Activated T-cell treated with anti-CD3 and anti-CD28 coated beads, Interleukin-2, amount 50 U/mL, for 72 hours (primary cell): ENCODE results near the gene DDX10. TPM values are rescaled to one million over a fixed set of nuclear protein-coding genes. Genes with fewer than 3 reads are reported as not detected.
"Not testable (repeated sequence)": the region's sequence is repeated elsewhere in the genome, so short reads cannot be mapped to it uniquely, and the experiment has no call there.

Experiments used
- ATAC-seq, 2 donors: fragments of 150-1000 bp; cut with Tn5 transposase; replicated peaks in 1 of 2; 2 replicates each; pipeline ENCODE4 v1.10.0; 2021; ENCODE audit warnings: moderate library complexity in 2 of 2, mild to moderate bottlenecking in 1 of 2
- DNase-seq, 2 donors: peaks; one replicate each; pipeline ENCODE4 v3.0.0; 2021 to 2022; ENCODE audit warnings: mixed read lengths in 1 of 2
- H3K27ac Mint-ChIP-seq: one replicate; pipeline ENCODE4 v1.8.0; 2022; ENCODE audit warnings: mild to moderate bottlenecking, moderate library complexity, mixed read lengths
- H3K27me3 Mint-ChIP-seq: one replicate; pipeline ENCODE4 v1.8.0; 2022; ENCODE audit warnings: low read depth, mixed read lengths
- H3K36me3 Mint-ChIP-seq, 2 donors: one replicate each; pipeline ENCODE4 v1.8.0; 2022; ENCODE audit warnings: mixed read lengths in 2 of 2, mild to moderate bottlenecking in 1 of 2; ENCODE audit not compliant: insufficient read depth in 2 of 2
- H3K4me1 Mint-ChIP-seq: one replicate; pipeline ENCODE4 v1.8.0; 2022; ENCODE audit warnings: low read depth, mixed read lengths
- H3K4me3 Mint-ChIP-seq, 2 donors: one replicate each; pipeline ENCODE4 v1.8.0; 2022; ENCODE audit warnings: mild to moderate bottlenecking in 2 of 2, mixed read lengths in 2 of 2, moderate library complexity in 2 of 2
- H3K9me3 Mint-ChIP-seq, 2 donors: one replicate each; pipeline ENCODE4 v1.8.0; 2022; ENCODE audit warnings: mixed read lengths in 2 of 2
- total RNA-seq, 2 donors: library from RNA; stranded (reverse); gene quantifications; one replicate each; pipeline ENCODE4 v1.2.3, GENCODE V29; 2022

DDX10 gene
- total RNA-seq, 2 donors from 2014 or later = 24.9 to 32.7 TPM

DNA sequence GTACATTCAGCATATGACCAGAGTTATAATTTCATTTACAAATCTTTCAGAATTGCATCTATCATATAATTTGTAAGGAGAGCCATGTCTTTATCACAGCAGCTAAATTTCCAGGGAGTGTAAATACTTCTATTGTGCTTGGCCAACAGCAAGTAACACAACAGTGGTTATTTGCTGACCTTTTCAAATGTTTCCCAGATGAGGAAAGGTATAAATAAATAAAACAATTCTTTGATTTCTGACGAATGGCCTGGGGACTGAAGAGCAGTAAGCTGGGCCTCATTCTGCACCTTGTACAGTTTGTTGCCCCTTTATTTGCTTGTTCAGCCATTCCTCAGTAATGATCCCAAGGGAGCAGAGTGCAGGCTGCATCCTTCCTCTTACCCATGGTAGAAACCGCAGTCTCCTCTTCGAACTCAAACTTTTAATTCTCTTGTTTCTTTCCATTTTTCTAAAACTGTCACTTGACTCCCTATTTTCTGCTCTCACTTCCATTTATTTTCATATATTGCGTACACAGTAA lies 132.8 kb downstream of the DDX10 start:
- Mint-ChIP-seq H3K27me3 (no peaks in the 10 kb centered on the region), H3K27ac (no peak overlapping the region), H3K36me3 (peaks cover 1 to 2% of the 10 kb centered on the region in 2 donors), H3K9me3 (peaks cover 0 to 2% of the 10 kb centered on the region in 2 donors), H3K4me1 (peaks cover 5% of the 10 kb centered on the region), H3K4me3 (no peak overlapping the region)
- ATAC-seq (no peak), DNase-seq (no peak)

DNA sequence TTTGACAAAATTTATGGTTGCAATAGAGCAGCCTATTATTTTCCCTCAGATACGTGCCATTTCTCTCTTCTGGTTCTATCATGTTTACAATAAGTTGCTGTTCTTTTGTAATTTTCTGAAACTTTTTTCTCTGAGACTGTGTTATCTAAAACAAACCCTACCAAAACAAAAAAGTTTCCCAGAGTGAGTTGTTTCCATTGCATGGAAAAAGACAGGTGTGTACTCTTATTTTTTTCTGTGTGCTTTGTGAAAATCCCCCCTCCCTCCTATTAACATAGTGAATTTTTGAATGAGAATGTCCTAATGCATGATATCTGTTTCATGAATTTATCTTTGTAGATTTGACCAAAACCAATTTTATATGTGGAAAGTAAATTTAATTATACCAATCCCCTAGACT lies 137.6 kb downstream of the DDX10 start:
- Mint-ChIP-seq H3K4me3 (no peak overlapping the region), H3K4me1 (no peaks in the 10 kb centered on the region), H3K27ac (no peak overlapping the region), H3K9me3 (peaks cover 0 to 1% of the 10 kb centered on the region in 2 donors), H3K27me3 (no peaks in the 10 kb centered on the region), H3K36me3 (peaks cover 0 to 3% of the 10 kb centered on the region in 2 donors)
- DNase-seq (no peak), ATAC-seq (no peak)

DNA sequence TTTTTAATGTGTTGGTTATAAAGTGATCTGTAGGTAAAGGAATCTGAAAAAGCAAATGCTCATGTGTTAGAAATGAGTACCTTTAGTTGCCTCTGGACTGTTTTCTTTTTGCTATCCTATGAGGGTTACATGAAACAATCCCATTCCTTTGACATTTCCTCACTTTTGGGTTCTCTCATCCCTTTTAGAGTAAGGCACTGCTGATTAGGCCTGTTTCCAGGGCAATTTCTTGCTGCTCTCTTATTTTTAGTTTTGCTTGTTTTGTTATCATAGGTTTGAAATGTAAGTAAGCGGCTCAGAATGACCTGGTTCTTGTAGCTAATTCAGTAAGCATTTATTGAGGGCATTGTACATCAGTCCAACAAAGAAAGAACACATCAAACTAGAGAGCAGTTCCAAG lies 138.9 kb downstream of the DDX10 start:
- no peaks in the 10 kb centered on the region for H3K27me3 Mint-ChIP-seq
- H3K36me3 Mint-ChIP-seq = peaks cover 0 to 6% of the 10 kb centered on the region in 2 donors
- no peak overlapping the region for H3K27ac Mint-ChIP-seq
- peaks cover 0 to 1% of the 10 kb centered on the region in 2 donors for H3K9me3 Mint-ChIP-seq
- H3K4me3 Mint-ChIP-seq = no peak overlapping the region
- H3K4me1 Mint-ChIP-seq = no peaks in the 10 kb centered on the region
- ATAC-seq (no peak), DNase-seq (no peak)

DNA sequence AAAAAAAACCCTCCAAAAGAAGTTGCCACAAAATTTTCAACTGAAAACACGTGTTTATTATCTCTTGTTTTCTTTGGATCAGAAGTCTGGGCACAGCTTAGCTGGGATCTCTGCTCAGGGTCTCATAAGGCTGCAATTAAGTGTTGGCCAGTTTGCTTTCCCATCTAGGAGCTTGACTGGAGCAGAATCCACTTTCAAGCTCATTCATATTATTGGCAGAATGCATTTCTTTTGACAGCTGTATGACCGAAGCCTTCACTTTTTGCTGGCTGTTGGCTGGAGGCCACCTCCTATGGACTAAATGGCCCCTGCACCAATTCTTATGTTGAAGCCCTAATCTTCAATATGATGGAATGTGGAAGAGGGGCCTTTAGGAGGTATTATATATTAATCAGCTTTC lies 139.6 kb downstream of the DDX10 start:
- no peak overlapping the region for H3K4me3 Mint-ChIP-seq
- no peaks in the 10 kb centered on the region for H3K27me3 Mint-ChIP-seq
- ATAC-seq (no peak), DNase-seq (no peak)
- peaks cover 5% of the 10 kb centered on the region for H3K4me1 Mint-ChIP-seq
- H3K27ac Mint-ChIP-seq = no peak overlapping the region
- peaks cover 0 to 5% of the 10 kb centered on the region in 2 donors for H3K9me3 Mint-ChIP-seq
- H3K36me3 Mint-ChIP-seq = peaks cover 1 to 9% of the 10 kb centered on the region in 2 donors

DNA sequence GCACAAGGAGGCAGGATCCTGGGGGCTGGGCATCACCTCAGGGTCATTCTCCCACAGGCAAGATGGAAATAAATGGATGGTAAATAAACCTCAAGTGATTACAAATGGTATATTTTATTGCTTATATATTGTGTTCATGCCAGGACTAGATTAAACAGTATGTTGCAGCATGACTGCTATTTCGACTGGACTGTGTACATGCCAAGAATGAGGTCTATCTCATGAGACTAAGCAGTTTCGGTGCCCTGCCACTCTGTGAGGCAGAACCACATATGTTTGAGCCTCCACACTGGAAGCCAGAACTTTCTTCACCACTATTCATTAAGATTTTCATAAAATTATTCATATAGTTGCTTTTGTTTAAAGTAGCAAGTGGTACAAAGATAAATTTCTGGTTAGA lies 140.2 kb downstream of the DDX10 start:
- Mint-ChIP-seq H3K27me3 (no peaks in the 10 kb centered on the region), H3K9me3 (peaks cover 0 to 5% of the 10 kb centered on the region in 2 donors), H3K4me1 (peaks cover 5% of the 10 kb centered on the region), H3K36me3 (peaks cover 1 to 9% of the 10 kb centered on the region in 2 donors), H3K27ac (no peak overlapping the region), H3K4me3 (no peak overlapping the region)
- no peak for DNase-seq
- ATAC-seq = no peak

DNA sequence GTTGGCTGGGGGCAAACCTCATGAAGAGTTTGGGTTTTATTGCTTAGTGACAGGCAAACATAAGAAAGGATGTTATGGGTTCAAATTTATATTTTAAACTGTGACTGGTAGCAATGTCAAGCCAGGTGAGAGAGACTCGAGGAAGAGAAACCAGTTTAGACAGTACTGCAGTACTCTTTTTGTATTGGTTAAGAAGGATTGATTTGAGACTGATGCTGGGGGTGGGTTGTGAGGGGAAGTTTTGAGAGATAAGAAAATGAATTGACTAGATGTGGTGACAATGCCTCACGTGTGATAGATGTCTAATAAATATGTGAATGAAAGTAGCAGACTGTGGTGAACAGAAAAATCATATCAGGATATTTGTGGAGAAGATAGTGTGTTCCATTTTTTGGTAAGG lies 142.4 kb downstream of the DDX10 start:
- no peak for DNase-seq
- peaks cover 5% of the 10 kb centered on the region for H3K4me1 Mint-ChIP-seq
- H3K4me3 Mint-ChIP-seq = no peak overlapping the region
- peak; percentile 25 to 59 for ATAC-seq
- H3K27ac Mint-ChIP-seq = no peak overlapping the region
- no peaks in the 10 kb centered on the region for H3K27me3 Mint-ChIP-seq
- peaks cover 1 to 9% of the 10 kb centered on the region in 2 donors for H3K36me3 Mint-ChIP-seq
- H3K9me3 Mint-ChIP-seq = peaks cover 0 to 5% of the 10 kb centered on the region in 2 donors

DNA sequence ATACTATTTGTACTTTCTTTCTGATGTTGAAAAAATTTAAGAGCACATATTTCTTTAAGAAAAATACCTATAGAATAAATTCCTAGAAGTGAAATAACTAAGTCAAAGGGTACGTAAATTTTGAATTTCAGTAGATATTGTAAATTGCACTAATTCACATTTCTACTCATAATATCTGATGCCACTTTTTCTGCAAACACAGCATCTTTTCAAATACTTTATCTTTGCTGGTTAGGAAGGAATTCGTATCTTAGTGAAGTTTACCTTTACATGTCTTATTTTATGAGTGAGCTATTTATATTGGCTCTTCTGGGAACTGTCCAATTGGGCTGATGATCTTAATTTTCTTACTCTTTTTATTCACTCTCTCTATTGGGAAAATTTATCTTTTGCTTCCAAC lies 148.2 kb downstream of the DDX10 start:
- no peak for DNase-seq
- Mint-ChIP-seq H3K9me3 (peaks cover 2 to 4% of the 10 kb centered on the region in 2 donors), H3K4me3 (no peak overlapping the region), H3K27ac (no peak overlapping the region), H3K27me3 (no peaks in the 10 kb centered on the region), H3K4me1 (peaks cover 5% of the 10 kb centered on the region), H3K36me3 (peaks cover 1 to 11% of the 10 kb centered on the region in 2 donors)
- ATAC-seq = no peak

DNA sequence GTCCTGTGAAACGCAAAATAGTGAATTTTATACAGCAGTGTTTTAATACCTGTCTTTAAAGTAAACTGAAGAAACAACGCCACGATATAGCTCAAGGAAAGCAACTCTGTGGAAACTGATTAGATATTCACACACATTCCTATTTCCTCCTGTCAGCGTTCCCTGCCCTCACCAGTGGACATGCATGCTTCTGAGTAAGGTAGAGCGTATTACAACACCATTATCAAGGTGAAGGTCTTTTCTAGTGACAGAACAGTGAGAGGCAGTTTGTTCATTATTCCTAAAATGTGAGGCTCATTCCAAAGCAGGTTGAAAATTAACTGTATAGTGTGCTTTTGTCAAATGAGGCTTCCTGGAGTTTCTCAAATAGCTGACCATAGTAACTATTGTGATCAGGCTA lies 153.1 kb downstream of the DDX10 start:
- ATAC-seq = no peak
- Mint-ChIP-seq H3K27ac (no peak overlapping the region), H3K4me1 (no peaks in the 10 kb centered on the region), H3K27me3 (no peaks in the 10 kb centered on the region), H3K4me3 (no peak overlapping the region), H3K9me3 (peaks cover 0 to 2% of the 10 kb centered on the region in 2 donors), H3K36me3 (peaks cover 0 to 4% of the 10 kb centered on the region in 2 donors)
- DNase-seq = no peak

DNA sequence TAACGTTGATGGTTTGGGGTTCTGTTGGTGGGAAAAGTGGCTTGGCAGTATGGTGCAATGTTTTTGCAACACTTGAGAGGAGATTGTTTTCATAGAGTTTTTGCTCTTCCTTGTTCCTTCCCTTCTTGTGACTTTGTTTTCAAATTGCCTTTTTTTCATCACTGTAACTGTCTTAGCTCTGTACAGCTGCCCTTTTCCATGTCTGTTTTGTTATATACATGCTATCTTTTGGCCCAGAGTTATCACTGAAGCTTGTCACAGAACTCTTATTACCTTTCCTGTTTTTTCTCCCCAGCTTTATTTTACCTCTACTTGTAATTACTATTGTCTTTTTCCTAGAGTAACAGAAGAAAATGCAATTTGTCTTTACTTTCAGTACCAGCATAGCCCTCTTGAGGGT lies 154.1 kb downstream of the DDX10 start:
- Mint-ChIP-seq H3K9me3 (peaks cover 0 to 2% of the 10 kb centered on the region in 2 donors), H3K4me1 (no peaks in the 10 kb centered on the region), H3K36me3 (peaks cover 0 to 4% of the 10 kb centered on the region in 2 donors), H3K4me3 (no peak overlapping the region), H3K27ac (no peak overlapping the region), H3K27me3 (no peaks in the 10 kb centered on the region)
- DNase-seq = no peak
- ATAC-seq = no peak

DNA sequence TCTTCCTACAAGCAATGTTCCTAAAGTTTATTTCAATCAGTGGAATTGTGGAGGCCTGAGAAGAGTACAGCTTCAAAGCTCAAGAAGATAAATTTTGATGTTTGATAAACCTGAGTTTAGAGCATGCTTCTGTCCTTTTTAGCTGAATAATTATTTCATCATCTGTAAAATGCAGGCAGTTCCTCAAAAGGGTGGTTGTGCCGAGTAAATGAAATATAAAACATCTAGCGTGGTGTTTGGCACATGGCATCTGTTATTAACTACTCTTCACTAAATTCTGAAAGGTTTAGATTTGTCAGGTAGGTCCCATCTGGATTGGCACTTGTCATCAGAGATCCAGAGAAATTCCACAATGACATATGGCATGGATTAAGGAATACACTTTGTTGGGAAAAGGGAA lies 155.1 kb downstream of the DDX10 start:
- Mint-ChIP-seq H3K4me1 (no peaks in the 10 kb centered on the region), H3K27ac (no peak overlapping the region), H3K4me3 (no peak overlapping the region), H3K36me3 (peaks cover 0 to 4% of the 10 kb centered on the region in 2 donors), H3K9me3 (peaks cover 0 to 2% of the 10 kb centered on the region in 2 donors), H3K27me3 (no peaks in the 10 kb centered on the region)
- DNase-seq (no peak), ATAC-seq (no peak)

DNA sequence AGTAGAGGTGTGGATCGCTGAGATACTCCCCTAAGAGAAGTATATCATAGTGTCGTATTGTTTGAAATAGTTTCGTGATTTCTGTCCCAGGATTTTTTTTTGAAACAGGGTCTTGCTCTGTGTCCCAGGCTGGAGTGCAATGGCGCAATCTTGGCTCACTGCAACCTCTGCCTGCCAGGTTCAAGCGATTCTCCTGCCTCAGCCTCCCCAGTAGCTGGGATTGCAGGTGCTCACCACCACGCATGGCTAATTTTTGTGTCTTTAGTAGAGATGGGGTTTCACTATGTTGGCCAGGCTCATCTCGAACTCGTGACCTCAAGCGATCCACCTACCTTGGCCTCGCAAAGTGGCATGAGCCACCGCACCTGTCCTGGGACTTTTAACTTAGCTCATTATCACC lies 159.1 kb downstream of the DDX10 start:
- not testable (repeated sequence) for H3K4me1 Mint-ChIP-seq, H3K9me3 Mint-ChIP-seq, H3K4me3 Mint-ChIP-seq, H3K27me3 Mint-ChIP-seq, H3K27ac Mint-ChIP-seq, ATAC-seq, H3K36me3 Mint-ChIP-seq, DNase-seq

DNA sequence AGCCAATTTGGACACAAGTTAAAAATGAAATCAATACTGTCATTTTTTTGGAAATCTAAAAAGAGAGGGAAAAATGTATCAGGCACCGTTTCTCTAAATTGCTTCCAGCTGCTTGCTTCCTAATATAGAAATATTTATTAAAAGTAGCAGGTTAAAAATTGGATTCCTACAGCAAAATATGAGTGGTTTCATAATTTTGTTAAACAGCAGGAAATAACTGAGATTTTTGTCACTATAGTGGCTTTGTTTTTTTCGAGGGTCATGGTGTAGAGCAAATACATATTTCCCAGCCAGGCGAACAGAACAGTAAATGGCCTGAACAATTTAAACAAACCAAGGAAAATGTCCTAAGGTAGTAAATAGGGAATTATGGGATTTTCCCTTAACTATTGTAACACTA lies 159.7 kb downstream of the DDX10 start:
- Mint-ChIP-seq H3K36me3 (peaks cover 2 to 4% of the 10 kb centered on the region in 2 donors), H3K27ac (no peak overlapping the region), H3K4me1 (peaks cover 6% of the 10 kb centered on the region), H3K4me3 (no peak overlapping the region), H3K9me3 (peaks cover 0 to 4% of the 10 kb centered on the region in 2 donors), H3K27me3 (no peaks in the 10 kb centered on the region)
- no peak for ATAC-seq
- no peak for DNase-seq

DNA sequence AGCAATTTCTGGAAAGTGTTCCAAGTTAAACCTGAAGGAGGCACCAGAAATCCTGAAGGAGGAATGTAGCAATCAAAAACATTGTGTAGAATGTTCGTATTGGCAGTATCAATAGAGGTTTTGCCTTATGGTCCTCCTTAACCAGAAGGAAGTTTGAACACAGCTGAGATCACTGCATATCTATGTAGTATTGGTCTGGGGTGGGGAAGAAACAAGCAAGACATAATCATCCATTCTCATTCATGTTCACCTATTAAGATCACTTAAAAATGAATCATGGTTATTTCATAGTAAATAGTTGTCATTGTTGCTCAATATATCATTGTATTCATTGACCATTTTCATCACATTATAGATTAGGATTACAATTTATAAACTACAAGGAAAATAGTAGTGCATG lies 160.5 kb downstream of the DDX10 start:
- Mint-ChIP-seq H3K27ac (no peak overlapping the region), H3K36me3 (peaks cover 3 to 9% of the 10 kb centered on the region in 2 donors), H3K4me3 (no peak overlapping the region), H3K9me3 (peaks cover 4 to 8% of the 10 kb centered on the region in 2 donors), H3K27me3 (no peaks in the 10 kb centered on the region), H3K4me1 (peaks cover 14% of the 10 kb centered on the region)
- ATAC-seq (no peak), DNase-seq (no peak)

DNA sequence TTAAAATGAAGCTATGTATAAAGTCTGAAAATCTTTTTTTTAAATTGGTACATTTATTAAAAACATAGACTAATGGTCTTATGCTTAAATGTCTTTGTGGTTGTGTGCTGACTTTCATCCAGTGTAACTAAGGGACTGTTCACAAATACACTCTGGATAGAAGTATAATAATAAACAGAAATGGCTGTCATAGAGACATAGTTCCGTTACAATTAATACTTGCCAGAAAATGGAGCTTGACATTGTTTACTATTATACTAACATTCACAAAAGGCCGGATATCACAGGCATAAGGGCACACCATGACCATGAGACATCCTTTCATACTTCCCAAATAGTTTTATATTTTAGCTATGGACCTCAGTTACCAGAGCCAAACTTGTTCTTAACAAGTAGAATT lies 161.3 kb downstream of the DDX10 start:
- peaks cover 5 to 9% of the 10 kb centered on the region in 2 donors for H3K9me3 Mint-ChIP-seq

More for the DNA sequence above, 161.3 kb downstream of the DDX10 start:
- DNase-seq = no peak
- H3K27ac Mint-ChIP-seq = no peak overlapping the region
- no peak overlapping the region for H3K4me3 Mint-ChIP-seq
- ATAC-seq = no peak
- peaks cover 4 to 9% of the 10 kb centered on the region in 2 donors for H3K36me3 Mint-ChIP-seq
- peaks cover 19% of the 10 kb centered on the region for H3K4me1 Mint-ChIP-seq
- no peaks in the 10 kb centered on the region for H3K27me3 Mint-ChIP-seq
